HL-60/S4 treated with phorbol 12-myristate 13-acetate at 8.2 ng/mL for 4 days and 3 days (cell line): ENCODE measurements around the gene EPC1.
"Not testable (repeated sequence)": the region's sequence is repeated elsewhere in the genome, so short reads cannot be mapped to it uniquely, and the experiment has no call there.

Source experiments
- in situ Hi-C: fragments of 300-500 bp; cut with MboI; formaldehyde crosslinking; loops from 2 replicates; pipeline ENCODE4 v1.15.0; 2022; ENCODE audit warnings: low sequenced_read_pairs

The EPC1 gene

GRCh38 chr10:32241946-32242345, 105.0 kb downstream of the EPC1 start:
- in situ Hi-C loops: no loop called here

GRCh38 chr10:32240471-32240870, 106.5 kb downstream of the EPC1 start:
- in situ Hi-C loops: no loop called here

- in situ Hi-C loops: no loop called here
Measured at GRCh38 chr10:32239769-32240168, 107.2 kb downstream of the EPC1 start.

GRCh38 chr10:32237644-32238345, 109.2 kb downstream of the EPC1 start:
- in situ Hi-C loops: no loop called here

GRCh38 chr10:32234471-32234870, 112.5 kb downstream of the EPC1 start:
- in situ Hi-C loops: no loop called here

GRCh38 chr10:32233375-32233774, 113.6 kb downstream of the EPC1 start:
- in situ Hi-C loops: not testable (repeated sequence)

GRCh38 chr10:32232378-32232777, 114.6 kb downstream of the EPC1 start:
- in situ Hi-C loops: no loop called here

GRCh38 chr10:32229788-32230187, 117.2 kb downstream of the EPC1 start:
- in situ Hi-C loops: not testable (repeated sequence)

GRCh38 chr10:32229170-32229569, 117.8 kb downstream of the EPC1 start:
- in situ Hi-C loops: no loop called here

GRCh38 chr10:32227802-32228201, 119.2 kb downstream of the EPC1 start:
- in situ Hi-C loops: no loop called here

GRCh38 chr10:32226624-32227023, 120.3 kb downstream of the EPC1 start:
- in situ Hi-C loops: no loop called here

- in situ Hi-C loops: no loop called here
Measured at GRCh38 chr10:32225976-32226375, 121.0 kb downstream of the EPC1 start.

- in situ Hi-C loops: loop anchor here (25.0 kb wide), 1 partner anchor 385 kb away; no protein-coding TSS in a partner anchor
Measured at GRCh38 chr10:32222376-32222775, 124.6 kb downstream of the EPC1 start.

GRCh38 chr10:32219156-32219555, 127.8 kb downstream of the EPC1 start:
- in situ Hi-C loops: loop anchor here (25.0 kb wide), 1 partner anchor 382 kb away; no protein-coding TSS in a partner anchor

GRCh38 chr10:32218206-32219044, 128.5 kb downstream of the EPC1 start:
- in situ Hi-C loops: loop anchor here (25.0 kb wide), 1 partner anchor 381 kb away; no protein-coding TSS in a partner anchor
